Central memory CD4-positive, alpha-beta T cell (primary cell): ENCODE measurements around the gene PSMG3.
A peak's percentile ranks its signal among the peaks of the same experiment; 100 is the strongest.
"Not testable (repeated sequence)": the region's sequence is repeated elsewhere in the genome, so short reads cannot be mapped to it uniquely, and the experiment has no call there.

ENCODE experiments used
- DNase-seq: peaks from one replicate; pipeline ENCODE4 v3.0.0; 2022

The PSMG3 gene

DNA sequence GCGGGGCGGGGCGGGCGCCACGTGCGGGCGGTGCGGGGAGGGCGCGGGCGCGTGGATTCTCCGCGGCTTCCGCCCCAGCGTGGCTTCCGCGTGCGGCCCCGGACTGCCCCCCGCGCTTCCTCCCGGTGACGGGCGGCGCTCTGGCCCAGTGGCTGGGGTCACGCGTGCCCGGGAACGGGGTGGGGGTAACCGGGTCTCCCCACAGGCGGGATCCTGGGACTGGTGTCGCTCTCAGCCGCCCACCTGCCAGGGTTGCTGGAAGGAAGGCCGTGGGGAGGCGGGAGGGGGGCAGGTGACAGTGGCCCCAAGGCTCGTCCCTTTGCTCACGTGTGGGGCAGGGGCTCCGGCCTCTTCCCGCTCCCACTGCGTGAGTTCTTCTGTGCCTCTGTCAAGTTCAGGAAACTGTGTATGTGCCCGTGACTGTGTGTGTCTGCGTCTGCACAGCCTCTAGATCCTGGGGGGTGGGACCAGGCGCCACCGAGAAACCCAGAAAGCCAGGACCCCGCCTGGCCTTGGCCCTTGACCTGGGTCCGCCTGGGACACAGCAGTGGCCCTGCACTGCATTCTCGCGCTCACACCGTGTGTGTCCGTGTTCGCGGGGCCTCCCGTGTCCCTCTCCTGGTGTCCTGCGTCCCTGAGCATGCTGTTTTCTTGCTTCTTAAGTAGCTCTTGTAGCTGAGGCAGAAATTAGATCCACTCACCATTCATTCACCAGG, 38.4 kb downstream of the PSMG3 start:
- peak; percentile 61 for DNase-seq

GRCh38 chr7:1530946-1531262, 38.9 kb downstream of the PSMG3 start:
- DNase-seq, result no peak

- no peak for DNase-seq
Observed at GRCh38 chr7:1529383-1530116, 40.3 kb downstream of the PSMG3 start.

DNA sequence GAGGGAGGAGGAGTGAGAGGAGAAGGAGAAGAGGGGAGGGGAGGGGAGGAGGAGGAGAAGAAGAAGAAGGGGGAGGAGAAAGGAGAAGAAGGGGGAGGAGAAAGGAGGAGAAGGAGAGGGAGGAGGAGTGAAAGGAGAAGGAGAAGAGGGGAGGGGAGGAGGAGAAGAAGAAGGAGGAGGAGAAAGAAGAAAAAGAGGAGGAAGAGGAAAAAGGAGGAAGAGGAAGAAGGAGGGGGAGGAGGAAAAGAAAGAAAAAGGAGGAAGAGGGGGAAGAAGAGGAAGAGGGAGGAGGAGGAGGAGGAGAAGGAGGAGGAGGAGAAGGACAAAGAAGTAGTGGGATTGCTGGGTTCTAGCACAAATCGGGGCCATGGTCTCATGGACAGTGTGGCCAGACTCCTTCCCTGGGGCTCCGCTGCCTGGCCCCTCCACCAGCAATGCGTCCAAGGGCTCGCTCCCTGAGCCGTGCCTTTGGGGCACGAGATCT, 43.5 kb downstream of the PSMG3 start:
- no peak for DNase-seq

DNA sequence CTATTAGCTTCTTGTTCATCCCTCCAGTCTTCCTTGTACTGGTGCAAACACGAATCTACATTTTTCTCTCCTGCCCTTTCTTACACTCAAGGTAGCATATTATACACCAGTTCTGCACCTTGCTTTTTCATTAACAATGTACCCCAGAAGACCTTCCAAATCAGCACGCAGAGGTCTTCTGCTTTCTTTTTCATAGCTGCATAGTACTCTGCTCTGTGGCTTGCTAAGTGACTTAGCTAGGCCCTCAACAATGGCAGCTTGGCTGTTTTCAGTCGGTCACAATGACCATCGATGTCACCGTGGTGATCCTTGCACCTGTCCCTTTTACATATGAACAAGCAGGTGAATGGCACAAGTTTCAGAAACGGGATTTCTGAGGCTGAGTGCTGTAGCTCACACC, 44.4 kb downstream of the PSMG3 start:
- no peak for DNase-seq

DNA sequence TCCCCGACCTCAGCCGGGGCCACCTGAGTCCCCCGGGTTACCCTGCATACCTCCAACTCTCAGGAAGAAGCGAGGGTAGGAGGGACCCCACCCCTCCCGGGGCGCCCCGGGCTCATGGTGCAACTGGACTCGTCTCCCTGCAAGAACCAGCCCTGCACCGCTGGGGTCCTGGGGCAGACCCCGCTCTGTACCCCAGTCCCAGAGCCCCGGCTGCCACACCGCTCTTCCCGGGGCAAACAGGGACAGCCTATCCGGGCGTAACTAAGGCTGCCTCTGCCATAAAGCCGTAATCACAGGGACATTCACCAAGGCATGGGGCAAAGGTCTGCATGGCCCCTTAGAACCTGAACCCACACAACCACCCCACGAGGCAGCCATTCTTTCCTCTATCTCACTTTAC, 46.0 kb downstream of the PSMG3 start:
- no peak for DNase-seq

DNA sequence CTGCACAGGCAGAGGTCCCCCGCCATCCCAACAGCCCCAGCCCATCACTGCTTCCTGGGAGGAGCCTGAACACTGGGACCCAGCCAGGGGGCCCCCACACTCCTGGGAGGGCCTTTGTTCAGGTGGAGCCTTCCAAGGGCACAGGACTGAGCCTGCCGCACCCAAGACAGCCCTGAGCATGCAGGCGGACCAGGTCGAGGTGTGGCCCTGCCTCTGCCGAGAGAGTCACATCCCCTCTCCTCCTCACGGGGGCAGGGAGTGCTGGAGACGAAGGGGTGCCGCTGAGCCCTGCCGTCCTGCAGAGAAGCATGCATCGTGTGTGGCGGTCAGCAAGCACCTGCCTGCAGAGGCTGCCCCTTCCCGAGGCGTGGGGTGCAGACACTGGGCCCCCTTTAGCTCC, 46.6 kb downstream of the PSMG3 start:
- no peak for DNase-seq

- DNase-seq, result no peak
Observed at GRCh38 chr7:1521456-1521855, 48.4 kb downstream of the PSMG3 start.

DNA sequence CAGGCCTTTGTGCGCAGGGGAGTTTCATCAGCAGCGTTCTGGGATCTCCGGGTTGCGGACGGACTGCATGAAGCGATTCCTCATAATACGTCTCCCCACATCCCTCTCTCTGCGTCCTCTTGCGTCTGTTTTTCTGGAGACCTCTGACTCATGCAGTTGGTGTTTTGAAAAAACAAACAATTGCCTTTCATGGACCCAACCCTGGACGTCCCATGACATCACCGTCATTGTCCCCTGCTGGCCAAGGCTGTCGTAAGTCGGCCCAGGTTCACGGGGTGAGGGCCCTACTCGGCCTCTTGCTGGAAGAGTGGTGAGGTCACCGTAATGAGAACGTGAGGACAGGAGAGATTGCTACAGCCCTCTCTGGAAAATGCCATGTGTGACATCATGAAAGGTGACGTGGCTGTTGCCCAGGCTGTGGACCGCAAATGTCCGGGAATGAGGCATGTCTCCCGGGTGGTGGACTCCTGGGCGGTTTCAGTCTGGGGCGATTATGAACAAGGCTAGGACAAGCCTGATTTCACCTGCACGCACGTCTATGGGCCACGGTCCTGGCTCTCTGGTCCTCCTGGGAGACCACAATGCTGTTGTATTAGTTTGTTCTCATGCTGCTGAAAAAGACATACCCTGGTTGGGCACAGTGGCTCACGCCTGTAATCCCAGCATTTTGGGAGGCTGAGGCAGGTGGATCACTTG, 49.1 kb downstream of the PSMG3 start:
- no peak for DNase-seq

- not testable (repeated sequence) for DNase-seq
Observed at GRCh38 chr7:1519322-1519922, 50.4 kb downstream of the PSMG3 start.
